Mesendoderm (in vitro differentiated cells): ENCODE results near the gene AIG1.

Experiments
- DNase-seq: peaks from one replicate; pipeline ENCODE4 v3.0.0; 2013
- H2AK5ac ChIP-seq: 2 replicates; pipeline ENCODE4 v1.6.1; 2013; ENCODE audit warnings: low read length, inconsistent platforms
- H2BK120ac ChIP-seq: 2 replicates; pipeline ENCODE4 v1.6.1; 2013; ENCODE audit warnings: low read depth, mild to moderate bottlenecking, low read length, moderate library complexity, mixed read lengths
- H2BK15ac ChIP-seq: replicated peaks from 2 replicates; pipeline ENCODE4 v1.6.1; 2013; ENCODE audit warnings: low read depth, mild to moderate bottlenecking, moderate library complexity
- H2BK5ac ChIP-seq: 2 replicates; pipeline ENCODE4 v1.6.1; 2013; ENCODE audit warnings: low read length, inconsistent platforms
- H3K18ac ChIP-seq: 2 replicates; pipeline ENCODE4 v1.6.1; 2013; ENCODE audit warnings: mild to moderate bottlenecking, low read length, mixed read lengths
- H3K23ac ChIP-seq: one replicate; pipeline ENCODE4 v1.6.1; 2013; ENCODE audit warnings: low read length
- H3K27ac ChIP-seq: 2 replicates; pipeline ENCODE4 v1.5.1; 2013; ENCODE audit warnings: low read depth, mild to moderate bottlenecking, inconsistent platforms, low read length, moderate library complexity
- H3K27me3 ChIP-seq: 2 replicates; pipeline ENCODE4 v1.6.1; 2013; ENCODE audit warnings: low read length, control low read depth, mild to moderate bottlenecking, inconsistent platforms; ENCODE audit not compliant: insufficient read depth, poor library complexity
- H3K36me3 ChIP-seq: 2 replicates; pipeline ENCODE4 v1.6.1; 2013; ENCODE audit warnings: low read length, inconsistent platforms; ENCODE audit not compliant: control insufficient read depth, insufficient read depth
- H3K4ac ChIP-seq: one replicate; pipeline ENCODE4 v1.6.1; 2013; ENCODE audit warnings: low read depth, mild to moderate bottlenecking, low read length, moderate library complexity
- H3K4me1 ChIP-seq: 2 replicates; pipeline ENCODE4 v1.6.1; 2013; ENCODE audit warnings: low read depth, low read length, inconsistent platforms; ENCODE audit not compliant: control insufficient read depth
- H3K4me2 ChIP-seq: 2 replicates; pipeline ENCODE4 v1.6.1; 2013; ENCODE audit warnings: low read length
- H3K4me3 ChIP-seq: 2 replicates; pipeline ENCODE4 v1.5.1; 2013; ENCODE audit warnings: mild to moderate bottlenecking, low read length
- H3K56ac ChIP-seq: one replicate; pipeline ENCODE4 v1.6.1; 2013; ENCODE audit warnings: low read length
- H3K79me1 ChIP-seq: 2 replicates; pipeline ENCODE4 v1.6.1; 2013; ENCODE audit warnings: low read length, inconsistent platforms
- H3K79me2 ChIP-seq: 2 replicates; pipeline ENCODE4 v1.6.1; 2013; ENCODE audit warnings: mild to moderate bottlenecking, low read length; ENCODE audit not compliant: control insufficient read depth, insufficient read depth
- H3K9ac ChIP-seq: 2 replicates; pipeline ENCODE4 v1.6.1; 2013; ENCODE audit warnings: low read length, inconsistent platforms
- H4K5ac ChIP-seq: one replicate; pipeline ENCODE4 v1.6.1; 2013; ENCODE audit warnings: low read length
- H4K8ac ChIP-seq: one replicate; pipeline ENCODE4 v1.6.1; 2013; ENCODE audit warnings: low read depth, mild to moderate bottlenecking, control low read depth, low read length, moderate library complexity
- WGBS: extraction: QIAGEN DNeasy Blood & Tissue Kit; methylation state at CpG from one replicate; pipeline ENCODE4 v1.1.7; 2013; ENCODE audit warnings: low lambda C conversion rate, missing lambda C conversion rate; ENCODE audit not compliant: insufficient coverage; ENCODE audit errors: extremely low coverage; 5-methylcytosine and 5-hydroxymethylcytosine counted together

The AIG1 gene

DNA sequence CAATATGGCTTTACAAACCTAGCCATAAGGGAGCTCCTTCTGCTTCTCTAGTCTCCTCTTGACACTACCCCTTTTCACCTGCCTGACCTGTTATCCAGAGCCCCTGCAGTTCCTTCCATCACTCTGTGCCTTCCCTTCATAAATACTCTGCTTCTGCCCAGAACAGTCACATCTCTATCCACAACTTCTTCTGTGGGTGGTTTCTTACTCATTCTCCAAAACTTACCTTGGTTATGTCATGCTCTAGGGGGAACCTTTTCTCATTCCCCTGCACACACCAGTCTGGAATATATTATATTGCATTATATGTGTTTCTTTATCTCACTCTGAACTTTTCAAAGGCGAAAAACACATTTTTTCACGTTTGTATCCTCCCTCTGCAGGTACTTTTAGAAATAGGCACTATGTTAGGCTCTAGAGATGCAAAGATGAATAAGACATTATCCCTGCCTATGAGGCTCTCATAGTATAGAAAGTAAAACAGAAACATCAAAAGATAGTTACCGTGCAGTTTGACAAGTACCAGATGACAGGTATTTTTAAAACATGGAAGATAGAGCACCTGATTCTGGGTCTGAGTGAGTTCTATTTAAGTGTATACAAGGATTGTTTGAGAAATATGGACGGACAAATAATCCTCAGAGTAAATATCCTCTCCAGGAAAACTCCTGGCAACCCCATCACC lies 51.5 kb downstream of the AIG1 start:
- H4K8ac ChIP-seq = no peak overlapping the region
- H2BK15ac ChIP-seq = no peak overlapping the region
- no peak overlapping the region for H4K5ac ChIP-seq
- H3K4me1 ChIP-seq = no peaks in the 10 kb centered on the region
- no peak overlapping the region for H2BK120ac ChIP-seq
- no peak overlapping the region for H3K27ac ChIP-seq
- no peak overlapping the region for H3K18ac ChIP-seq
- no peak overlapping the region for H3K4ac ChIP-seq
- no peaks in the 10 kb centered on the region for H3K36me3 ChIP-seq
- H3K56ac ChIP-seq = no peak overlapping the region
- H3K23ac ChIP-seq = no peak overlapping the region
- H3K79me1 ChIP-seq = no peaks in the 10 kb centered on the region
- no peak overlapping the region for H2AK5ac ChIP-seq
- H3K4me2 ChIP-seq = no peak overlapping the region
- H3K27me3 ChIP-seq = no peaks in the 10 kb centered on the region
- no peak overlapping the region for H3K4me3 ChIP-seq
- no CpG with 5 or more reads among the region's 4 CpGs for WGBS
- no peak overlapping the region for H2BK5ac ChIP-seq
- H3K9ac ChIP-seq = no peak overlapping the region
- no peaks in the 10 kb centered on the region for H3K79me2 ChIP-seq
- DNase-seq = no peak

DNA sequence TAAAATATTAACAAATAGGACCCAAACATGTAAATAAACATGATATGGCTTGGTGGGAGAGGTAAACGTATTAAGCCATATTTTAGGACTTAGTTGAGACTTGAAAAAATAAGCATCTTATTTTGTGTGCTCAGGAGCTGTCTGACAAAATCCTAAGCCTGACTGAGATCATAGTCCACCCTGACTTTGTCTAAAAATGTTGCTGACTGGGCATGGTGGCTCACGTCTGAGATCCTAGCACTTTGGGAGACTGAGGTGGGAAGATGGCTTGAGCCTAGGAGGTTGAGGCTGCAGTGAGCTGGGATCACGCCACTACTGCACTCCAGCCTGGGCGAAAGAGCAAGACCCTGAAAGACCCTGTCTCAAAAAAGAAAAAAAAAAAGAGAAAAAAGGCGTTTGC lies 52.1 kb downstream of the AIG1 start:
- no peaks in the 10 kb centered on the region for H3K4me1 ChIP-seq
- no peak overlapping the region for H2BK120ac ChIP-seq
- DNase-seq = no peak
- H3K79me2 ChIP-seq = no peaks in the 10 kb centered on the region
- no peak overlapping the region for H2BK15ac ChIP-seq
- H3K9ac ChIP-seq = no peak overlapping the region
- no peaks in the 10 kb centered on the region for H3K27me3 ChIP-seq
- H3K27ac ChIP-seq = no peak overlapping the region
- no peak overlapping the region for H3K18ac ChIP-seq
- H3K56ac ChIP-seq = no peak overlapping the region
- no CpG with 5 or more reads among the region's 5 CpGs for WGBS
- H4K5ac ChIP-seq = no peak overlapping the region
- no peaks in the 10 kb centered on the region for H3K79me1 ChIP-seq
- H3K23ac ChIP-seq = no peak overlapping the region
- no peak overlapping the region for H2AK5ac ChIP-seq
- H3K4me3 ChIP-seq = no peak overlapping the region
- H3K4ac ChIP-seq = no peak overlapping the region
- no peak overlapping the region for H4K8ac ChIP-seq
- H3K36me3 ChIP-seq = no peaks in the 10 kb centered on the region
- no peak overlapping the region for H2BK5ac ChIP-seq
- H3K4me2 ChIP-seq = no peak overlapping the region

GRCh38 chr6:143115728-143116127 lies 55.0 kb downstream of the AIG1 start:
- Histone ChIP-seq H3K4me2 (no peak overlapping the region), H3K18ac (no peak overlapping the region), H3K9ac (no peak overlapping the region), H2BK120ac (no peak overlapping the region), H4K5ac (no peak overlapping the region), H3K79me2 (no peaks in the 10 kb centered on the region), H2BK5ac (no peak overlapping the region), H3K79me1 (no peaks in the 10 kb centered on the region), H3K36me3 (no peaks in the 10 kb centered on the region), H3K27ac (no peak overlapping the region), H3K4ac (no peak overlapping the region), H3K4me1 (no peaks in the 10 kb centered on the region), H3K56ac (no peak overlapping the region), H2AK5ac (no peak overlapping the region), H2BK15ac (no peak overlapping the region), H4K8ac (no peak overlapping the region), H3K27me3 (no peaks in the 10 kb centered on the region), H3K4me3 (no peak overlapping the region), H3K23ac (no peak overlapping the region)
- WGBS = no CpG with 5 or more reads among the region's 3 CpGs
- no peak for DNase-seq

DNA sequence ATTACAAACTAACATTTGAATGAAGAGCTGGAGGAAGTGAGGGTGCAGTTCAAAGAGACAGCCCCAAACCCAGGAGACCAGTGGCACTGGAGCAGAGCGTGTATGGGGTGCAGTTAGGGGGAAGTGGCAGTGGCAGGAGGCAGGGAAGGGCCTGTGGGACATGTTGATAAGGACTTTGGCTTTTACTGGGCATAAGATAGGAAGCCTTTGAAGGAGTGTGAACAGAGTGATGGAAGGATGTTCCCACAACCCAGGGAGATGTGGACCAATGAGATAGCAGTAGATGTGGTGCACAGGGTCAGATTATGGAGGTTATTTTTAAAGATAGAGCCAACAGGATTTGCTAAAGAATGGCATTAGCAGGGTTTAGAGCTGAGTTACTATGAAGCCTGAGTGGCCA lies 56.4 kb downstream of the AIG1 start:
- no peak overlapping the region for H4K8ac ChIP-seq
- WGBS = no CpG with 5 or more reads among the region's 1 CpG
- no peak overlapping the region for H3K4ac ChIP-seq
- H4K5ac ChIP-seq = no peak overlapping the region
- no peaks in the 10 kb centered on the region for H3K36me3 ChIP-seq
- H3K9ac ChIP-seq = no peak overlapping the region
- H3K23ac ChIP-seq = no peak overlapping the region
- H3K4me2 ChIP-seq = no peak overlapping the region
- no peaks in the 10 kb centered on the region for H3K79me2 ChIP-seq
- H2AK5ac ChIP-seq = no peak overlapping the region
- H3K18ac ChIP-seq = no peak overlapping the region
- H3K27ac ChIP-seq = no peak overlapping the region
- DNase-seq = no peak
- no peak overlapping the region for H3K4me3 ChIP-seq
- no peaks in the 10 kb centered on the region for H3K4me1 ChIP-seq
- no peak overlapping the region for H2BK120ac ChIP-seq
- no peaks in the 10 kb centered on the region for H3K27me3 ChIP-seq
- no peak overlapping the region for H2BK5ac ChIP-seq
- no peak overlapping the region for H2BK15ac ChIP-seq
- no peaks in the 10 kb centered on the region for H3K79me1 ChIP-seq
- H3K56ac ChIP-seq = no peak overlapping the region

GRCh38 chr6:143119260-143119659 lies 58.6 kb downstream of the AIG1 start:
- WGBS = no CpG with 5 or more reads among the region's 2 CpGs
- H2BK15ac ChIP-seq = no peak overlapping the region
- H3K4me2 ChIP-seq = no peak overlapping the region
- no peak overlapping the region for H2AK5ac ChIP-seq
- H3K4me3 ChIP-seq = no peak overlapping the region
- H3K27ac ChIP-seq = no peak overlapping the region
- no peak overlapping the region for H4K8ac ChIP-seq
- no peaks in the 10 kb centered on the region for H3K4me1 ChIP-seq
- no peak overlapping the region for H3K4ac ChIP-seq
- H3K79me2 ChIP-seq = no peaks in the 10 kb centered on the region
- H2BK5ac ChIP-seq = no peak overlapping the region
- no peak overlapping the region for H2BK120ac ChIP-seq
- H3K27me3 ChIP-seq = no peaks in the 10 kb centered on the region
- H3K9ac ChIP-seq = no peak overlapping the region
- H3K23ac ChIP-seq = no peak overlapping the region
- DNase-seq = no peak
- H3K18ac ChIP-seq = no peak overlapping the region
- no peaks in the 10 kb centered on the region for H3K79me1 ChIP-seq
- no peak overlapping the region for H4K5ac ChIP-seq
- H3K36me3 ChIP-seq = no peaks in the 10 kb centered on the region
- H3K56ac ChIP-seq = no peak overlapping the region

DNA sequence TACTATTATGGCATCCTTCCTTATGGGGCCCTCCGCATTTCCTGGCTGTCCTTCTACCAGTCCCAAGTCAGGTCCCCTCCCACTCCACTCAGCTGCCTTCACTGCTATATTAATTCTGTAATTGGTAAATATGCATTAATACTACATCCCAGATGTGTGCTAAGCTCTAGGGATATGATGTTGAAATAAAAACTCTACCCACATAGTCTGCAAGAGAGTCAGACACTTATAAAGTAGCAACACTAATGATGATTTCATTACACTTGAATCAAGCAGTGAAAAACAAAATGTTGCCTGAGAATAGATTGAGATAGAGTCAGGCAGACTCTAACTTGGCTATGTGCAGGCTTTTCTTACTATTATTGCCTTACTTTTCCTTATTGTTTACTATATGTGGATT lies 62.4 kb downstream of the AIG1 start:
- H3K4me1 ChIP-seq = no peaks in the 10 kb centered on the region
- H4K5ac ChIP-seq = no peak overlapping the region
- no peak overlapping the region for H3K4me2 ChIP-seq
- H3K4me3 ChIP-seq = no peak overlapping the region
- no peak overlapping the region for H3K56ac ChIP-seq
- no peaks in the 10 kb centered on the region for H3K79me2 ChIP-seq
- H3K23ac ChIP-seq = no peak overlapping the region
- no peak overlapping the region for H3K4ac ChIP-seq
- no peaks in the 10 kb centered on the region for H3K36me3 ChIP-seq
- WGBS = no CpG with 5 or more reads among the region's 1 CpG
- DNase-seq = no peak
- H3K18ac ChIP-seq = no peak overlapping the region
- no peak overlapping the region for H2BK15ac ChIP-seq
- H2BK120ac ChIP-seq = no peak overlapping the region
- no peak overlapping the region for H3K27ac ChIP-seq
- no peak overlapping the region for H2BK5ac ChIP-seq
- no peaks in the 10 kb centered on the region for H3K79me1 ChIP-seq
- no peak overlapping the region for H2AK5ac ChIP-seq
- no peak overlapping the region for H4K8ac ChIP-seq
- no peak overlapping the region for H3K9ac ChIP-seq
- H3K27me3 ChIP-seq = no peaks in the 10 kb centered on the region
